PC-3 (cell line): Measurements from ENCODE around the gene CLMN.

Source experiments
- CTCF ChIP-seq: fragments of 300-600 bp; sonication (generic); conservative IDR thresholded peaks from 2 replicates; pipeline ENCODE4 v1.5.1; 2017; ENCODE audit warnings: antibody characterized with exemption, low read depth, mild to moderate bottlenecking, low read length
- EZH2 ChIP-seq: fragments of 300-600 bp; sonication (generic); IDR thresholded peaks from one replicate; pipeline ENCODE4 v1.6.1; 2017; ENCODE audit warnings: antibody characterized with exemption, mild to moderate bottlenecking, low read length; ENCODE audit not compliant: unreplicated experiment
- EZH2phosphoT487 ChIP-seq: fragments of 300-600 bp; sonication (generic); IDR thresholded peaks from 2 replicates; pipeline ENCODE4 v1.6.1; 2018; ENCODE audit warnings: mild to moderate bottlenecking, antibody characterized with exemption, low read length, borderline replicate concordance

DNA sequence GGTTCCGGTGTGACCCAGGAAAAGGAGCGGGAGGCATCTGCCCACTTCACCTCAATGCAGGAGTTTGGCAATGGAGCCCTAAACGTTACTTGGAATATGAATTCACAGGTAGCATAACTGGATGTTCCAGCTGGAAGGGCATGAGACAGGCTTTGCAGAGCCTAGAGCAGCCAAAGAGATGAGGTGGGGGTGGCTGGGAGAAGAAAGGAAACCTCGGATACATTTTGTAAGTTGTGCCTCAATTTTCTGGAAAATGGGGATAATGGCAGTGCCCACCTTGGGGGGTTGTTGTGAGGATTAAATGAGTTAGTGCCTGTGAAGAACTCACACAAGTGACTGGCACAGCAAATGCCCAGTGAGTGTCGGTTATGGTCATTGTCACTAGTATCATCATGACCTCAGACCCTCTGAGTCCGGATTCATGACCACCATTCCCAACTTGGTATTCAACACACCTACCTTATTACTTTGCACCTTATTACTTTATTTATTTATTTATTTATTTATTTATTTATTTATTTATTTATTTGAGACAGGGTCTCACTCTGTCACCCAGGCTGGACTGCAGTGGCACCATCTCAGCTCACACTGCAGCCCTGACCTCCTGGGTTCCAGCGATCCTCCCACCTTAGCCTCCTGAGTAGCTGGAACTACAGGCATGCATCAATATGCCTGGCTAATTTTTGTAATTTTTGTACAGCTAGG, 56.0 kb downstream of the CLMN start:
- no peak for TF ChIP-seq CTCF
- TF ChIP-seq EZH2, result no peak
- TF ChIP-seq EZH2phosphoT487, result no peak
